HEK293T (cell line): ENCODE measurements around the gene TBC1D22A.

Experiments used
- BHLHE40 ChIP-seq: fragments of 450-650 bp; IDR thresholded peaks from 2 replicates; pipeline ENCODE4 v1.6.1; 2016; ENCODE audit warnings: mild to moderate bottlenecking, moderate library complexity, borderline replicate concordance
- CTBP1 ChIP-seq: fragments of 450-650 bp; IDR thresholded peaks from 2 replicates; pipeline ENCODE4 v1.6.1; 2016; ENCODE audit warnings: borderline replicate concordance
- ELF4 ChIP-seq: fragments of 450-650 bp; IDR thresholded peaks from 2 replicates; pipeline ENCODE4 v1.6.1; 2017; ENCODE audit warnings: antibody characterized with exemption
- FOXA1 ChIP-seq: fragments of 450-650 bp; IDR thresholded peaks from 2 replicates; pipeline ENCODE4 v1.6.1; 2016; ENCODE audit warnings: mild to moderate bottlenecking
- FOXK2 ChIP-seq: fragments of 450-650 bp; IDR thresholded peaks from 2 replicates; pipeline ENCODE4 v1.6.1; 2016; ENCODE audit warnings: mild to moderate bottlenecking
- FOXM1 ChIP-seq: fragments of 450-650 bp; IDR thresholded peaks from 2 replicates; pipeline ENCODE4 v1.6.1; 2017; ENCODE audit warnings: mild to moderate bottlenecking, borderline replicate concordance
- HDGF ChIP-seq: fragments of 450-650 bp; IDR thresholded peaks from 2 replicates; pipeline ENCODE4 v1.6.1; 2017; ENCODE audit warnings: antibody characterized with exemption, borderline replicate concordance
- L3MBTL2 ChIP-seq: fragments of 450-650 bp; conservative IDR thresholded peaks from 2 replicates; pipeline ENCODE4 v1.6.1; 2016; ENCODE audit warnings: mild to moderate bottlenecking
- LEF1 ChIP-seq: fragments of 450-650 bp; IDR thresholded peaks from 2 replicates; pipeline ENCODE4 v1.6.1; 2017; ENCODE audit warnings: mild to moderate bottlenecking, borderline replicate concordance
- NFRKB ChIP-seq: fragments of 450-650 bp; IDR thresholded peaks from 2 replicates; pipeline ENCODE4 v1.6.1; 2016; ENCODE audit warnings: mild to moderate bottlenecking, moderate library complexity
- PKNOX1 ChIP-seq: fragments of 450-650 bp; IDR thresholded peaks from 2 replicates; pipeline ENCODE4 v1.6.1; 2016
- SP1 ChIP-seq: fragments of 450-650 bp; IDR thresholded peaks from 2 replicates; pipeline ENCODE4 v1.6.1; 2017
- SUZ12 ChIP-seq: fragments of 450-650 bp; IDR thresholded peaks from 2 replicates; pipeline ENCODE4 v1.6.1; 2016; ENCODE audit warnings: mild to moderate bottlenecking
- ZNF384 ChIP-seq: fragments of 450-650 bp; IDR thresholded peaks from 2 replicates; pipeline ENCODE4 v1.6.1; 2016

GRCh38 chr22:46962406-46962805 lies 200.0 kb downstream of the TBC1D22A start:
- TF ChIP-seq FOXK2 = no peak
- TF ChIP-seq ELF4 = no peak
- no peak for TF ChIP-seq NFRKB
- no peak for TF ChIP-seq BHLHE40
- TF ChIP-seq SUZ12 = no peak
- TF ChIP-seq PKNOX1 = no peak
- TF ChIP-seq FOXM1 = no peak
- no peak for TF ChIP-seq ZNF384
- no peak for TF ChIP-seq LEF1
- TF ChIP-seq FOXA1 = no peak
- TF ChIP-seq L3MBTL2 = no peak
- no peak for TF ChIP-seq HDGF
- no peak for TF ChIP-seq SP1
- no peak for TF ChIP-seq CTBP1
